ENCODE data around the gene TYR.

DNA sequence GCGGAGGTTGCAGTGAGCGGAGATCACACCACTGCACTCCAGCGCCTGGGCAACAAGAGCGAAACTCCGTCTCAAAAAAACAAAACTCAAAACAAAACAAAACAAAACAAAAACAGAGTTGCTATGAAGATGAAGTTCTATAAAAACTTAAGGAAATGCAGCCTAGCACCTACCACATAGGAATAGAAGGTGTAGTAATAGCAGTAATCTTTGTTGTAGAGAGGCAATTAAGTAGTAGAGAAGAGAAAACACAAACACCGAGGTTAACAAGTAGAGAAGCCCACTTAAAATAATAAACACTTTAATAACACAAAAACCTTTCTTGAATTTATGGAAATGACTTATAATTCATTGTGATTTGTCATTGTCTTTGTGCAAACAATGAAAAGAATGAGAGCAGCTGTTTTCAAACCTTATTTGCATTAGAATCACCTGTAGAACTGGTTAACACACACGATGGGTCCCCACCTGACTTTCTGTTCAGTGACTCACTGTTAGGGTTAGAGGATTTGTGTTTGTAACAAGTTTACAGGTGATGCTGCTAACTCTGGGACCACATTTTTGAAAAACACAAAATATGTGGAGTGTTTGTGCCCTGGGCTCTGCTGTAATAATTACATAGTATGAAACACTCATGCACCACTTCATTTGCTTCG lies 43.1 kb downstream of the TYR start:
- TF ChIP-seq SUZ12 (IDR thresholded peaks at IDR 0.05; ENCODE audit: extremely low read depth, insufficient read depth, insufficient read length) (no peak), ZNF274 (IDR thresholded peaks at IDR 0.05; ENCODE audit: low read depth, low read length) (no peak)

Data from NT2/D1 (cell line).